Measurements from ENCODE around the gene GTF3C1. TPM values are rescaled to one million over a fixed set of nuclear protein-coding genes. Genes with fewer than 3 reads are reported as not detected.

GTF3C1 gene
- total RNA-seq, 4 donors from 2014 or later: 29.4 to 52.7 (median 44.4) TPM

DNA sequence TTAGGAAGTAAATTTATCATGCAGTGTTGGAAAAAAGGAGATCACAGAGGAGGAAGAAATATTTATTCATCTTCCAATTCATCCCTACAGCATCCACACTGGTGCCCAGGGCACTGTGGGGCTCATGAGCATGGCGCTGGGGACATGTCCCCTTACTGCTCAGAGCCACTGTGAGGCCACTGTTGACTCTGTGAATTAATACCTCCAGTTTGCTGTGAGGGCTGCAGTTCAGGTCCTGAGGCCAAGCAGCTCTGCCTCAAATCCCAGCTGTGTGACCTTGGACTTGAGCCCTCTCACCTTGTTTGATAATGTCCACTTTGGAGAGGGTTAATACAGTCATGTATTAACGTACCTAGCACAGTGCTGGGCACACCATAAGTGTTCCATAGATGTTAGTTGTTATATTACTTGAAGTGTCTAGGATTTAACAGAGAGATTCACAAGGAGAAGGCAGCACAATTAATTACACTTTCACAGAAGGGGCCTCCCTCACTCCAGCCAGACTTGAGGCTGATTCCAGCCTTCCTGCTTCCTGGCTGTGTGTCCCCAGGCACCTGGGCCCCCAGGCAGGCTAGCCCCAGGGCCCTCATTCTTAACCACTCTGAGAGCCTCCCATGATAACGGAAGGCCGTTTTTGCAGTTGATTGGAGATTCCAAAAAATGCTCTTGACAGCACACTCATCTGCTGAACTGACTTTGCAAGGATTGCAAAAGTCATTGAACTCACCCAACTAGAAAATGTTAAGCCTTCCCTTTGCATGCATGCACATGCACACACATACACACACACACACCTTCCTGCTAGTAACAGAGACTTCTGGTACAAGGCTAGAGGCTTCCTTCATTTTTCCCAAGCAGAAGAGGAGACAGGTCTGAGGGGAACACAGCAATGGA, 29.6 kb upstream of the GTF3C1 start:
- TF ChIP-seq, protein P1, sequence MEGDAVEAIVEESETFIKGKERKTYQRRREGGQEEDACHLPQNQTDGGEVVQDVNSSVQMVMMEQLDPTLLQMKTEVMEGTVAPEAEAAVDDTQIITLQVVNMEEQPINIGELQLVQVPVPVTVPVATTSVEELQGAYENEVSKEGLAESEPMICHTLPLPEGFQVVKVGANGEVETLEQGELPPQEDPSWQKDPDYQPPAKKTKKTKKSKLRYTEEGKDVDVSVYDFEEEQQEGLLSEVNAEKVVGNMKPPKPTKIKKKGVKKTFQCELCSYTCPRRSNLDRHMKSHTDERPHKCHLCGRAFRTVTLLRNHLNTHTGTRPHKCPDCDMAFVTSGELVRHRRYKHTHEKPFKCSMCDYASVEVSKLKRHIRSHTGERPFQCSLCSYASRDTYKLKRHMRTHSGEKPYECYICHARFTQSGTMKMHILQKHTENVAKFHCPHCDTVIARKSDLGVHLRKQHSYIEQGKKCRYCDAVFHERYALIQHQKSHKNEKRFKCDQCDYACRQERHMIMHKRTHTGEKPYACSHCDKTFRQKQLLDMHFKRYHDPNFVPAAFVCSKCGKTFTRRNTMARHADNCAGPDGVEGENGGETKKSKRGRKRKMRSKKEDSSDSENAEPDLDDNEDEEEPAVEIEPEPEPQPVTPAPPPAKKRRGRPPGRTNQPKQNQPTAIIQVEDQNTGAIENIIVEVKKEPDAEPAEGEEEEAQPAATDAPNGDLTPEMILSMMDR (IDR thresholded peaks at IDR 0.05; ENCODE audit: low read depth): no peak

DNA sequence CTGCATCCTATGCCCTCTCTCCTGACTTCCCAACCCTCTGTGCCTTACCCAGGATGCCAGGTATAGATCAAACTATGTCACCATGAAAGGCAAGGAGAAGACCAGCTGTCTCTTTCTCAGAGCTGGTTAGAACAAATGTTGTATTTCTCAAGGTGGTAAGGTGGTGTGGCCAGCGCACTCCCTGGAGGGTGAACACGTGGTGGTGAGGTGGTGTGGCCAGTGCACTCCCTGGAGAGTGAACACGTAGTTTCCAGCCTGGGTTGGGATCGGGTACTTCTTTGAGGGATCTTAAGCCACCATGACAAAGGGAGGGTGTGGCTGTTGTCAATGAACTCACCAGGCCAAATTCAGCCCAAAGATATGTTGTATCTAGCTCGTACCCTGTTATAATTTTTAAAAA, 27.0 kb upstream of the GTF3C1 start:
- TF ChIP-seq, protein P1 (IDR thresholded peaks at IDR 0.05; ENCODE audit: low read depth): no peak

DNA sequence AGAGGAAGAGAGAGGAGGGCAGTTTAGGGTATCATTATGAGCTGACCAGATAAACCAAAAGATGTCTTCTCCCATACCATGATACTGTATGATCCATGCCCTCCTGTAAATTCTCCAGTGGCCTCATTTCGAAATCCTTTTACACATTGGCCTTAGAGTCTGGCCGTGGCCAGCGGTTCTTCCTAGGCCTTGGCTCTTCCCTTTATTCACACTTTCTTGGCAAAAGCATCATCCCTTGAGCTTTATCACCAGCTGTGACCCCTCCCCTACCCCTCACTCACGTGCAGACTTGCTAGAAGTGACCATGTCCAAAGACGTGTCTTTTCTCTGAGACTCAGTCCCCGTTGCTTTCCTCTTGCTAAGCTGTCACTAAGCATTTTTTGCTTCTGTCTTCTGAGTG, 23.0 kb upstream of the GTF3C1 start:
- TF ChIP-seq, protein P1 (IDR thresholded peaks at IDR 0.05; ENCODE audit: low read depth): no peak

DNA sequence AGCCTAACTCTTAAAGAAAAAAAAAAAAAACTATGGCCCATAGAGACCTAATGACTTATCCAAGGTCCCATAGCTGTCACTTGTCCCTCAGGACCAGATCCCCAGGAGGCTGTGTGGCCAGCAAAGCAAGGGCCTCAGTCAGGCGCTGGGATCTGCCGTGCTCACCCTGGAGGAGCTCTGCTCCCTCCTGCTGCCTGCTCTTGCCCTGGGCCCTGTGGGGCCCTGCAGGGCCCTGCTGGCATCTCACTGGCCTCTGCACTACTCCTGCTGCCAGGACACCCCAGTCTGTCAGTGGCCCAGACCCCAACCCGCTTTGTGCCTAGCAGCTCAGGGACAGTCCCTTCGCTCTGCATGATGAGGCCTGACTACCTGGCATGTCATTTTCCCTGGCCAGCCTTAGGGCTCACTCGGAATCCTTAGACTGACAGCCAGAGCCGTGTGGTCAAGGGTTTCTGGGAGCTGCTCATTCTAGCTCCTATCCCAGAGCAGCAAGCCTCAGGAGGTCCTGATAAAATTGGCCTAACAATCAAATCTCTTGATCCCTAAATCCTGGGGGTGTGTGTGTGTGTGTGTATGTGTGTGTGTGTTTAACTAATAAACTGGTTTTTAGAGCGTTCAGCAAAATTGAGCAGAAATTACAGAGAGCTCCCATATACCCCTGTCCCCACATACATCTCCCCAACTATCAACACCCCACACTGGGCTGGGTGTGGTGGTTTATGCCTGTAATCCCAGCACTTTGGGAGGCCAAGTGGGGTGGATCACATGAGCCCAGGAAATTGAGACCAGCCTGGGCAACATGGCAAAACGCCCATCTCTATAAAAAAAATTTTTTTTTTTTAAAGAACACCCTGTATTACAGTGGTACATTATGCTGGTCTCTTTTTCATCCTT, 22.0 kb upstream of the GTF3C1 start:
- TF ChIP-seq, protein P1 (IDR thresholded peaks at IDR 0.05; ENCODE audit: low read depth): no peak

DNA sequence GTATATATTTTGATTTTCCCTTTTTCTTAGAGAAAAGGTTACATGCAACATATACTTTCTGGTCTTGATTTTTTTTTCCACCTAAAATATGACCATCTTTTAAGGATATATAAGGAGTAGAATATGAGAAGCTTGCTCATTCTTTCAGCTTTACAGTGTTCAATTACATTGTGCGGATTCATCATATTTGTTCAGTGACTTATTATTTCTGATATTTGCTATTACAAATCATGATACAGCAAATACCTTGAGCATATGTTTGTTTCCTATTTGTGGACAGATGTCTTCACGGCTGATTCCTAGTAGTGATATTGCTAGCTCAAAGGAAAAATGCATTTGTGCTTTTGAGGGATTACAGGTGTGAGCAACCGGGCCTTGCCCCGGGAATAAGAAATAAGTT, 18.4 kb upstream of the GTF3C1 start:
- TF ChIP-seq, protein P1 (IDR thresholded peaks at IDR 0.05; ENCODE audit: low read depth): no peak

DNA sequence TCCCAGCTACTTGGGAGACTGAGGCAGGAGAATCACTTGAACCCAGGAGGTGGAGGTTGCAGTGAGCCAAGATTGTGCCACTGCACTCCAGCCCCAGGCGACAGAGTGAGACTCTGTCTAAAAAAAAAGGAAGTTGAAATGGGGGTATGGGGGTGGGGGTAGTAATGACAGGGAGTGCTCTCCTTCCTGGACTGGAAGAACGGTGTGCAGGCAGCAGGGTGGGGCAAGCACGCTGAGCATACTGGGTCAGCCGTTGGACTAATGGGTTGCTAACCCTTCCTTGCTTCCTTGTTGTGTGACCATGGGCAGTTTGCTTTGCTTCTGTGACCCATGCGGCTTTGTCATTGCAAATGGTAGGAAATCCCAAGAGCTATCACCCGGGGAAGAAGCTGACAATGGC, 16.7 kb upstream of the GTF3C1 start:
- TF ChIP-seq, protein P1 (IDR thresholded peaks at IDR 0.05; ENCODE audit: low read depth): no peak

DNA sequence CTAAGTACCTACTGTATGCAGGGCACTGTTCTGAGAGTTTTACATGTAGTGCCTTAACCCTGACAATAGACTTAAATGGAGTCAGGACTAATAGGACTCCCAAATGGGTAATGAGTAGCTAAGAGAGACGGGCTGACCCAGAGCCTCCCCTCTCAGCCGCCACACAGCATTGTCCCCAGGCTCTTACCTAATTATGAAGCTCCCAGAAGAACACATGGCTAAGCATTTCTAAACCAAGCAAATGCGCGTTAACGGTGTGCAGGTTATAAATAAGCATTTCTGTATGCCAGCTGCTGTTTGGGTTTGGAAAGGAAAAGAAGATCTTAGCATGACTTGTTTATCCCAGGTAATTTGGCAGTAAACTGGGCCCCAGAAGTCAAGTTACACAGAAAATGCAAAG, 14.5 kb upstream of the GTF3C1 start:
- TF ChIP-seq, protein P1 (IDR thresholded peaks at IDR 0.05; ENCODE audit: low read depth): no peak

Measured in subcutaneous adipose tissue (tissue), 4 donors.